ENCODE results near the gene PIEZO1. TPM values are rescaled to one million over a fixed set of nuclear protein-coding genes. Genes with fewer than 3 reads are reported as not detected.

The PIEZO1 gene
- polyA plus RNA-seq, 1 of the 3 experiments (the other 2 are of a cell fraction): 184 TPM

DNA sequence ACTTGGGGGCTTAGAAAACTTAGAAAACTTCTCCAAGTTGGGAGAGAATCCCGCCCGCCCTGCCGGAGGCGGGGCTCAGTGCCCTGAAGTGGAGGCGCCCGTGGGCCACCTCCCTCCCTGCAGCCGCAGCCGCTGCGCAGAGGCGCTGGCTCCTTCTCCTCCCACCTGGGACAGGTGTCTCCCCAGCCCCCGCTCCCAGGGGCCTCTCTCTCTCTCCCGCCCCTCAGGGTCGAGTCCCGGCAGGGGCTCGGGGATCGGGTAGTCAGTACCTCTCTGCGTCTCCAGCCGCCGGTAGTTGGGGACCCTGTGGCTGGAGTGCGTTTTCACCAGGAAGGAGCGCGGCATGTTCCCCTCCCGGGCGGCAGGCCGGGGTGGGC is 99.0 kb downstream of the PIEZO1 start:
- peak overlapping the region; percentile 98 for H3K4me2 ChIP-seq
- no peaks in the 10 kb centered on the region for H3K36me3 ChIP-seq (replicated peaks in 1 of 2; ENCODE audit: control insufficient read depth in 1 of 2, insufficient read depth in 2 of 2, low read length in 1 of 2)
- no peaks in the 10 kb centered on the region for H3K9me3 ChIP-seq
- WGBS (ENCODE audit: low lambda C conversion rate): no CpG with 5 or more reads among the region's 25 CpGs
- 0 out of 2 replicates have a peak overlapping the region, but pooled peaks have one; percentile 74 for H2AFZ ChIP-seq (ENCODE audit: low read depth)
- H3K9ac ChIP-seq: no peak overlapping the region
- no peaks in the 10 kb centered on the region for H3K79me2 ChIP-seq (ENCODE audit: insufficient read depth)
- peaks cover 5% of the 10 kb centered on the region for H3F3A ChIP-seq (replicated peaks; ENCODE audit: insufficient read depth)
- H3K4me3 ChIP-seq (ENCODE audit: low read depth in 2 of 2, low read length in 1 of 2): peak overlapping the region; percentile 51 to 73
- CTCF ChIA-PET: interaction anchor here (0.9 to 1.9 kb wide), 4 partner anchors 12 to 51 kb away, joined by 3 to 12 read pairs (median 5); no protein-coding TSS in a partner anchor
- POLR2A ChIA-PET: interaction anchor here (1.0 kb wide), 1 partner anchor 13 kb away, joined by 3 read pairs; no protein-coding TSS in a partner anchor
- DNase-seq: no peak
- H3K27me3 ChIP-seq (ENCODE audit: insufficient read depth): no peaks in the 10 kb centered on the region; the same call in 1 of the 2 replicates
- H3K27ac ChIP-seq (ENCODE audit: low read depth in 2 of 2, low read length in 1 of 2): no peak overlapping the region
- TF ChIP-seq NRF1 (IDR thresholded peaks at IDR 0.05; ENCODE audit: low read depth, low read length) (no peak), RXRA (IDR thresholded peaks at IDR 0.05; ENCODE audit: borderline replicate concordance, low read depth) (no peak), RAD21 (IDR thresholded peaks at IDR 0.05; ENCODE audit: low read length) (no peak), ZBTB33 (IDR thresholded peaks at IDR 0.05; ENCODE audit: borderline replicate concordance, low read depth) (no peak)
- peaks cover 5 to 12% of the 10 kb centered on the region in 2 experiments; a peak in 2 of 4 replicates for H3K4me1 ChIP-seq (ENCODE audit: control insufficient read depth in 1 of 2, insufficient read depth in 2 of 2, low read depth in 1 of 2, low read length in 1 of 2)
- H3K9me2 ChIP-seq: no peaks in the 10 kb centered on the region
- no peaks in the 10 kb centered on the region for H4K20me1 ChIP-seq (ENCODE audit: insufficient read depth)

DNA sequence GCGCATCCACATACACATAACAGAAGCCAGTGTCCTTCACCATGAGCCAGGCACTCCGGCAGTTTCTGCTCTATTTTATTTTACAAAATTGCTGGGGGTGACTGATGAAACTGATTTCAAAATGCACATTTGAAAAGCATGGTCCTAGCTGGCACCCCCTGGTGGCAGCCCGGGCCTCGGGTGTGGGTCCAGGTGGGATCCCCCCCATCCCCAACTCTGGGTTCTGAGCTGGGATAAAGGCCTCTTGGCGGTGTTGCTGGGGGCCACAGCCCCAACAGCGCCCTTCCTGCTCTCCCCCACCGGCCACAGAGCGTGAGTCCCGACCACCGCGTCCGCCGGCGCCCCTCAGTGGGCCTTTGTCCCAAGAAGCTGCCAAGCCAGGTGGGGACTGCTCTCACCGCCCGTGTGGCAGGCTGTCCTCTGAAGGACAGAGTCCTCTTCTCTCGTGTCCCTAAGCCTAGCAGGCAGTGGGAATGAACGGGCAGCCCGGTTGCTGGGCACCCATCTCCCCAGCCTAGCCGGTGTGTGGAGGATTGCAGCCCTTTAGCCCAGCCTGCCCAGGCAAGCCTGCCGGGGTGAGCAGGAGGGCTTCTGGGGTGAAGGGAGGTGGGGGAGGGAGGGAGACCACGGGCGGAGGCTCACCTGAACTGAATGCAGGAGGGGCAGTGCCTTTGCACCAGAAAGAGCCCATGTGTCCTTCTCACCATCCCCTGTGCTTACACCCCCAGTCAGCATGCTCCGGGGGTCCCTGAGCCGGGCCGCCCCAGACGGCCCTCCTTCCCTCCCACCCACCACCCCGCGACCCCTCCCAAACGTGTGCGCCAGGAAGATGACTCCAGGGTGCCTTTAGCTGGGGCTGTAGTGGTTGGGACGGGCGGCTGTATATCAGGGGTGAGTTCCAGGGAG is 99.6 kb downstream of the PIEZO1 start:
- peak overlapping the region; percentile 98 for H3K4me2 ChIP-seq
- H3K9me2 ChIP-seq: no peaks in the 10 kb centered on the region
- H3K4me1 ChIP-seq (ENCODE audit: control insufficient read depth in 1 of 2, insufficient read depth in 2 of 2, low read depth in 1 of 2, low read length in 1 of 2): peaks cover 5 to 12% of the 10 kb centered on the region in 2 experiments; a peak in 2 of 4 replicates
- no peak overlapping the region for H3K9ac ChIP-seq
- DNase-seq: peak; percentile 79
- ChIA-PET POLR2A (no interaction called here), CTCF (interaction anchor here (0.6 to 1.9 kb wide), 9 partner anchors 10 to 52 kb away, joined by 3 to 12 read pairs (median 3); no protein-coding TSS in a partner anchor)
- 0 out of 2 replicates have a peak overlapping the region, but pooled peaks have one; percentile 74 for H2AFZ ChIP-seq (ENCODE audit: low read depth)
- no peaks in the 10 kb centered on the region for H3K9me3 ChIP-seq
- peak overlapping the region; percentile 51 to 73 for H3K4me3 ChIP-seq (ENCODE audit: low read depth in 2 of 2, low read length in 1 of 2)
- no peaks in the 10 kb centered on the region for H4K20me1 ChIP-seq (ENCODE audit: insufficient read depth)
- H3K27ac ChIP-seq (ENCODE audit: low read depth in 2 of 2, low read length in 1 of 2): no peak overlapping the region
- peaks cover 5% of the 10 kb centered on the region for H3F3A ChIP-seq (replicated peaks; ENCODE audit: insufficient read depth)
- H3K79me2 ChIP-seq (ENCODE audit: insufficient read depth): no peaks in the 10 kb centered on the region
- TF ChIP-seq GABPA (IDR thresholded peaks at IDR 0.05; ENCODE audit: low read depth) (no peak), TAF1 (IDR thresholded peaks at IDR 0.05; ENCODE audit: borderline replicate concordance, low read depth, low read length) (no peak), ZBTB33 (IDR thresholded peaks at IDR 0.05; ENCODE audit: borderline replicate concordance, low read depth) (no peak)
- TF ChIP-seq, protein P1, sequence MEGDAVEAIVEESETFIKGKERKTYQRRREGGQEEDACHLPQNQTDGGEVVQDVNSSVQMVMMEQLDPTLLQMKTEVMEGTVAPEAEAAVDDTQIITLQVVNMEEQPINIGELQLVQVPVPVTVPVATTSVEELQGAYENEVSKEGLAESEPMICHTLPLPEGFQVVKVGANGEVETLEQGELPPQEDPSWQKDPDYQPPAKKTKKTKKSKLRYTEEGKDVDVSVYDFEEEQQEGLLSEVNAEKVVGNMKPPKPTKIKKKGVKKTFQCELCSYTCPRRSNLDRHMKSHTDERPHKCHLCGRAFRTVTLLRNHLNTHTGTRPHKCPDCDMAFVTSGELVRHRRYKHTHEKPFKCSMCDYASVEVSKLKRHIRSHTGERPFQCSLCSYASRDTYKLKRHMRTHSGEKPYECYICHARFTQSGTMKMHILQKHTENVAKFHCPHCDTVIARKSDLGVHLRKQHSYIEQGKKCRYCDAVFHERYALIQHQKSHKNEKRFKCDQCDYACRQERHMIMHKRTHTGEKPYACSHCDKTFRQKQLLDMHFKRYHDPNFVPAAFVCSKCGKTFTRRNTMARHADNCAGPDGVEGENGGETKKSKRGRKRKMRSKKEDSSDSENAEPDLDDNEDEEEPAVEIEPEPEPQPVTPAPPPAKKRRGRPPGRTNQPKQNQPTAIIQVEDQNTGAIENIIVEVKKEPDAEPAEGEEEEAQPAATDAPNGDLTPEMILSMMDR (IDR thresholded peaks at IDR 0.05): peak; percentile 78
- TF ChIP-seq, protein P2, sequence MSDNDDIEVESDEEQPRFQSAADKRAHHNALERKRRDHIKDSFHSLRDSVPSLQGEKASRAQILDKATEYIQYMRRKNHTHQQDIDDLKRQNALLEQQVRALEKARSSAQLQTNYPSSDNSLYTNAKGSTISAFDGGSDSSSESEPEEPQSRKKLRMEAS (IDR thresholded peaks at IDR 0.05; ENCODE audit: low read depth): peak; percentile 21; the same call in 1 of the 2 replicates
- no peaks in the 10 kb centered on the region for H3K36me3 ChIP-seq (replicated peaks in 1 of 2; ENCODE audit: control insufficient read depth in 1 of 2, insufficient read depth in 2 of 2, low read length in 1 of 2)
- H3K27me3 ChIP-seq (ENCODE audit: insufficient read depth): no peaks in the 10 kb centered on the region; the same call in 1 of the 2 replicates
- WGBS (ENCODE audit: low lambda C conversion rate): 15% methylated on average over 17 of the region's 33 CpGs

Measured in SK-N-SH (cell line).